Suppressor macrophage treated with lipopolysaccharide for 1 hour (primary cell): Measurements from ENCODE around the gene EYS.

Experiments
- DNase-seq, 3 donors: peaks; one replicate each; pipeline ENCODE4 v3.0.0-alpha.2; 2020 to 2022

The EYS gene

DNA sequence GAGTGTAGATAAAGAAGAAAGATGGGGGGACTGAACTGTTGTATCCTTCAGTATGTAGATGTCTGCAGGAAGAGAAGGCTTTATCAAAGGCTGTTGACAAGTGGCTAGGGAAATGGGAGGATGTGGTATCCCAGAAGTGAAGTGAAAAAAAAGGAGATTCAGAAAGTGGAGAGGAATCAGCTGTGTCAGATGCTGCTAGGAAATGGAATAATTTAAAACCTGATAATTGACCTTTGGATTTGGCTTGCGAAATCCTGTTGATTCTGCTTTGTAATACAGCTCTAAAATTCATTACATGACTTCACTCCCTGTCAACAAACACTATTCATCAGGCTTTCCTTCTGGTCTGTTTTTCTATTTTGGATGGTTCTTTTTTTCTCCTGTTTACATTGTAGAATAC lies 2029.7 kb downstream of the EYS start:
- peak; percentile 10 to 46 (median 33) for DNase-seq

- DNase-seq = no peak
Measured at GRCh38 chr6:63676412-63677114, 2030.5 kb downstream of the EYS start.

DNA sequence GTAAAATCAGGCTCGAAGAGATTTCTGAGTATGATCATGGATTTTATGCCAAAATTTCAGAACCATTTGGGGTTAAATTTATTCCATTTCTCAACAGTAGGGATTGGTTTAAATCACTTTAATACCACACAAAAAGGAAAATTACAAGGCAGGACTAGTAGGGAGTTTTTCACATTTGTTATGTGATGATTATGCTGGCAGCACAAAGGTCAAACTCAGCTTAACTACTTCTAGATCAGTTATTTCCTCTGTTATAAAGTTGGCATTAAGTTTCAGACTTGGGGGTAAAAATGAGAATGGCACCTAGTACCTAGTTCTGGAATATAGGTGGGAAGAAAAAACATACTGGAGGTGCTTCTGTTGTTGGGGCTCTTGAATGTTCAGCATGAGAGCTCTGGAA lies 2031.9 kb downstream of the EYS start:
- DNase-seq = no peak

- no peak for DNase-seq
Measured at GRCh38 chr6:63674635-63675034, 2032.4 kb downstream of the EYS start.

GRCh38 chr6:63673692-63674091 lies 2033.3 kb downstream of the EYS start:
- no peak for DNase-seq

DNA sequence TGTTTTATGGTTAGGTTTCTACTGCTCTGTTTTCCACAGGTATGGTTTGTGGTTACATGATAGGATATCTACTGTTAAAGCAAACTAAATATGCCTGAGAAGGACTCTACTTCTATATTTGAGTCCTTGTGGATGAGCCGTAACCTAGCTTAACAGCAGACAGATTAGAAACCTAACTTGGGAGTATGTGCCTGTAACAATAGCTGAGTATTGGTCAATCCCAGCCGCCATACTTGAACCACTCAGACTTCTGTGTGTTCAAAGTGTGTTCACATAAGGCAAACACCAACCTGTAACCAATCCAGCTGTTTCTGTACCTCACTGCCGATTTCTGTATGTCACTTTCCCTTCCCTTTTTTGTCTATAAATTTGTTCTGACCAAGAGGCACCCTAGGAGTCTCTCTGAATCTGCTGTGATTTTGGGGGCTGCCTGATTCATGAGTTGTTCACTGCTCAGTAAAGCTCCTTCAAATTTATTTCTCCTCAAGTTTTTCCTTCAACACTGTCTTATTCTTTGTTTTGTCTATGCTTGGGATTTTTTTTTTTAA lies 2034.4 kb downstream of the EYS start:
- DNase-seq = no peak

GRCh38 chr6:63671098-63671754 lies 2035.8 kb downstream of the EYS start:
- DNase-seq = no peak
